Smooth muscle cell (in vitro differentiated cells): ENCODE results near the gene MC4R. TPM values are rescaled to one million over a fixed set of nuclear protein-coding genes. Genes with fewer than 3 reads are reported as not detected.
"Not testable (repeated sequence)": the region's sequence is repeated elsewhere in the genome, so short reads cannot be mapped to it uniquely, and the experiment has no call there.

Source experiments
- DNase-seq: peaks from one replicate; lab custom pipeline; 2025; ENCODE audit not compliant: unreplicated experiment; lab: John Stamatoyannopoulos, UW
- H2AFZ ChIP-seq: fragments of 200-600 bp; sonication (generic); 2 replicates; pipeline ENCODE4 v1.6.0; 2016; ENCODE audit warnings: antibody characterized with exemption, low read depth, mild to moderate bottlenecking
- H3F3A ChIP-seq: fragments of 200-600 bp; sonication (generic); 2 replicates; pipeline ENCODE4 v1.6.0; 2017; ENCODE audit warnings: antibody characterized with exemption, low read depth
- H3K27ac ChIP-seq: fragments of 200-600 bp; sonication (generic); 2 replicates; pipeline ENCODE4 v1.5.1; 2016; ENCODE audit warnings: low read depth, mild to moderate bottlenecking
- H3K27me3 ChIP-seq: fragments of 200-600 bp; sonication (generic); 2 replicates; pipeline ENCODE4 v1.6.1; 2016; ENCODE audit warnings: low read depth, mild to moderate bottlenecking
- H3K36me3 ChIP-seq: fragments of 200-600 bp; sonication (generic); 2 replicates; pipeline ENCODE4 v1.5.1; 2016; ENCODE audit warnings: low read depth
- H3K4me1 ChIP-seq: fragments of 200-600 bp; sonication (generic); 2 replicates; pipeline ENCODE4 v1.5.1; 2016; ENCODE audit warnings: low read depth
- H3K4me2 ChIP-seq: fragments of 200-600 bp; sonication (generic); 2 replicates; pipeline ENCODE4 v1.6.0; 2016; ENCODE audit warnings: mild to moderate bottlenecking
- H3K4me3 ChIP-seq: fragments of 200-600 bp; sonication (generic); 2 replicates; pipeline ENCODE4 v1.5.1; 2016; ENCODE audit warnings: mild to moderate bottlenecking
- H3K79me2 ChIP-seq: fragments of 200-600 bp; sonication (generic); 2 replicates; pipeline ENCODE4 v1.6.0; 2016; ENCODE audit warnings: low read depth, mild to moderate bottlenecking
- H3K9ac ChIP-seq: fragments of 200-600 bp; sonication (generic); 2 replicates; pipeline ENCODE4 v1.6.0; 2016; ENCODE audit warnings: low read depth
- H3K9me3 ChIP-seq: fragments of 200-600 bp; sonication (generic); replicated peaks from 2 replicates; pipeline ENCODE4 v1.5.1; 2016; ENCODE audit warnings: low read depth
- H4K20me1 ChIP-seq: fragments of 200-600 bp; sonication (generic); 2 replicates; pipeline ENCODE4 v1.6.0; 2016; ENCODE audit warnings: low read depth
- WGBS: methylation state at CpG from one replicate; pipeline ENCODE4 v1.1.7; 2016; ENCODE audit warnings: low lambda C conversion rate; 5-methylcytosine and 5-hydroxymethylcytosine counted together
- polyA plus RNA-seq: library from polyadenylated mRNA; unstranded; fragments of >200 nt; fragmentation: Nextera tagmentation; extraction: Ambion mirVana; gene quantifications from 2 replicates; pipeline ENCODE4 v1.2.1, GENCODE V29; 2016
- total RNA-seq: library from RNA; depleted of rRNA; stranded (reverse); fragments of >200 nt; gene quantifications from 2 replicates; pipeline ENCODE4 v1.2.3, GENCODE V29; 2014
- TF ChIP-seq, protein P1 (sequence below): fragments of 200-600 bp; sonication (generic); IDR thresholded peaks from 2 replicates; pipeline ENCODE4 v1.5.1; 2017; ENCODE audit warnings: borderline replicate concordance, mild to moderate bottlenecking, antibody characterized with exemption; ENCODE audit not compliant: insufficient read depth, poor library complexity, severe bottlenecking

The MC4R gene
- total RNA-seq (0.22 and 0.31 TPM in 2 replicates), polyA plus RNA-seq (0.24 TPM in 1 of 2 replicates, not detected in the other)

DNA sequence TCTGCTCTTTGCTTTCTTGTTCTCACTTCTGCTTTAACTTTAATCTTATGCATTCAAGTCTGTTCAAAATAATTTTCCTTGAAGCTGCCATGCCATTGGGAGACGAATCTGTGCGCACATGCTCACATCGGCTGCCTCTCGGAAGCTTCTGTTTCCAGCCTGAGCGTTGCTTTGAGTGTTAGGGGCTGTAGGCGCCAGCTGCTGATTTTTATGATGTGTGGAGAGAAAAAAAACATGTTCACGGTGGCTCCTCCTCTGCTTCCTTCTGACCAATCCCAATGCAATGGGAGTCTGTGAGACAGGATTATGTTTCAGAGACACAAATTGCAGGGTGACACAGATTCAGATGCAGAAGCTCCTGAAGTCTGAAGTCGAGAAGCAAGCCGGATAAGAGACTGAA lies at the start of gene MC4R:
Gene MC4R (minus strand): TSS at position 180 of the 400 bp plus-strand sequence. CDS start 426 bp downstream, outside the sequence.
- H3K9ac ChIP-seq = peak within 1 kb of the TSS; percentile 59

DNA sequence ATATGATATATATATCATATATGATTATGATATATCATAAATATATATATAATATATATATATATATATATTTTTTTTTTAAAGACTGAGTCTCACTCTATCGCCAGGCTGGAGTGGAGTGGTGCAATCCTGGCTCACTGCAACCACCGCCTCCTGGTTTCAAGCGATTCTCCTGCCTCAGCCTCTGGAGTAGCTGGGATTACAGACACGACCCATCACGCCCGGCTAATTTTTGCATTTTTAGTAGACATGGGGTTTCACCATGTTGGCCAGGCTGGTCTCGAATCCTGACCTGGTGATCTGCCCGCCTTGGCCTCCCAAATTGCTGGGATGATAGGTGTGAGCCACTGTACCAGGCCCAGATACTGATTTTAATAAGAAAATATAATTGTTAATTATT lies 49.7 kb upstream of the MC4R start:
- not testable (repeated sequence) for H3K4me3 ChIP-seq, H3K4me1 ChIP-seq, H2AFZ ChIP-seq, H3K4me2 ChIP-seq, H3K9ac ChIP-seq, H3K9me3 ChIP-seq, DNase-seq, H3F3A ChIP-seq, H4K20me1 ChIP-seq, H3K36me3 ChIP-seq, H3K27ac ChIP-seq, H3K79me2 ChIP-seq, H3K27me3 ChIP-seq
- 93% methylated on average over 8 of the region's 8 CpGs for WGBS

More for the DNA sequence above, at the start of gene MC4R:
- H3K79me2 ChIP-seq = no peaks in the 10 kb centered on the region
- H3K4me2 ChIP-seq = peak within 1 kb of the TSS; percentile 85
- WGBS = 9% methylated on average over 9 of the region's 9 CpGs
- H2AFZ ChIP-seq = peak within 1 kb of the TSS; percentile 91
- peak within 1 kb of the TSS; percentile 44 for H3K4me3 ChIP-seq
- H3K27ac ChIP-seq = peak within 1 kb of the TSS; percentile 72
- DNase-seq = peak; percentile 18
- no peaks in the 10 kb centered on the region for H3K9me3 ChIP-seq
- H3F3A ChIP-seq = peaks cover 7% of the 10 kb centered on the region
- no peaks in the 10 kb centered on the region for H3K36me3 ChIP-seq
- no peaks in the 10 kb centered on the region for H3K27me3 ChIP-seq
- TF ChIP-seq, protein P1, sequence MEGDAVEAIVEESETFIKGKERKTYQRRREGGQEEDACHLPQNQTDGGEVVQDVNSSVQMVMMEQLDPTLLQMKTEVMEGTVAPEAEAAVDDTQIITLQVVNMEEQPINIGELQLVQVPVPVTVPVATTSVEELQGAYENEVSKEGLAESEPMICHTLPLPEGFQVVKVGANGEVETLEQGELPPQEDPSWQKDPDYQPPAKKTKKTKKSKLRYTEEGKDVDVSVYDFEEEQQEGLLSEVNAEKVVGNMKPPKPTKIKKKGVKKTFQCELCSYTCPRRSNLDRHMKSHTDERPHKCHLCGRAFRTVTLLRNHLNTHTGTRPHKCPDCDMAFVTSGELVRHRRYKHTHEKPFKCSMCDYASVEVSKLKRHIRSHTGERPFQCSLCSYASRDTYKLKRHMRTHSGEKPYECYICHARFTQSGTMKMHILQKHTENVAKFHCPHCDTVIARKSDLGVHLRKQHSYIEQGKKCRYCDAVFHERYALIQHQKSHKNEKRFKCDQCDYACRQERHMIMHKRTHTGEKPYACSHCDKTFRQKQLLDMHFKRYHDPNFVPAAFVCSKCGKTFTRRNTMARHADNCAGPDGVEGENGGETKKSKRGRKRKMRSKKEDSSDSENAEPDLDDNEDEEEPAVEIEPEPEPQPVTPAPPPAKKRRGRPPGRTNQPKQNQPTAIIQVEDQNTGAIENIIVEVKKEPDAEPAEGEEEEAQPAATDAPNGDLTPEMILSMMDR = no peak
- H3K4me1 ChIP-seq = peaks cover 4% of the 10 kb centered on the region
- no peaks in the 10 kb centered on the region for H4K20me1 ChIP-seq

DNA sequence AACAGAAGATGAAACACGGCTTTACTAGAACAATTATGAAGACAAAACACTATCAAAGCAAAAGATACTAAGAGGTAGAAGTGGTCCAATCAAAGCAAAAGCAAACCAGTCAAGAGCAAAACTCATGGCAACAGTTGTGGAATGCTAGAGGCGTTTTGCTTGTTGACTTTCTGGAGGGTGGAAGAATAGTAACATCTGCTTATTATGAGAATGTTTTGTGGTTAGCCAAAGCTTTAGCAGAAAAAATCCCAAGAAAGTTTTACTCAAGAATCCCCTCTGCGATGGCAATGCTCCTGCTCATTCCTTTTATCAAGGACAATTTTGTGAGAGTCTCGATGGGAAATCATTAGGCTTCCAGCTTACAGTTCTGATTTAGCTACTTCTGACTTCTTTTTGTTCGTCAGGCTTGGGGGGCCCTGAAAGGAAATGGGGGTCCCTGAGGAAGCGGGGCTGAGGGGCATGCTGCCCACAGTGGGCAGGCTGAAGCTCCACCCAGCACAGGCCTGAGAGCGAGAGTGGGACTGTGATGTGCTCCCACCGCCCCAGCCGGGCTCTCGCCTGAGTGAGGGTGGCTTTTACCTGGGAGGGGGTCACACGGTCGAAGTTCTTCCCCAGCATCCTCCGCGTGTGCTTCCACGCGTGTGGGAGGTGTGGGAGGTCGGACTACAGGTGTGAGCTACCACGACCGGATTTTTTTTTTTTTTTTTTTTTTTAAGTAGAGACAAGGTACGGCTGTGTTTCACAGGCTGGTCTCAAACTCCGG lies 49.0 kb upstream of the MC4R start:
- TF ChIP-seq, protein P1 = no peak
- Histone ChIP-seq H4K20me1 (no peaks in the 10 kb centered on the region), H3K27ac (no peak overlapping the region), H3K4me2 (no peak overlapping the region), H3K4me3 (no peak overlapping the region), H3K79me2 (no peaks in the 10 kb centered on the region), H3K4me1 (no peaks in the 10 kb centered on the region), H3F3A (no peaks in the 10 kb centered on the region), H3K27me3 (no peaks in the 10 kb centered on the region), H3K9ac (no peak overlapping the region), H3K9me3 (no peaks in the 10 kb centered on the region), H3K36me3 (no peaks in the 10 kb centered on the region), H2AFZ (peak overlapping the region; percentile 66)
- 89% methylated on average over 21 of the region's 21 CpGs for WGBS
- no peak for DNase-seq

DNA sequence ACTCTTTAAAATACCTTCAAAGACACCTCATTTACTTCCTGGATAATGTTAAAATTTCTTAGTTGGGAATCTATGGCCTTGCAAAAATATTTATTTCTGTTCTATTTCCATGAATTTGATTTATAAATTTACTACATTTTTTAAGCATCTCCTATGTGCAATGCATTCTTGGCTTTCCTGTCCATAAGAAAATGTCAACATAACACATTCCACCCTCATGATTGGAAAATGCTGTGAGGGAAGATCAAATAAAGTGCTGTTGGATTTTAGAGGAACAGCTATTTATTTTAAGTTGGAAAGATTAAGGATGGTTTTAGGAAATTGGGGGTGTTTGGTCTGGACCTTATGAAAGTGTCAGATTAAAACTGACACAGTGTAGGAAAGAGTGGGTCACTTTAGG lies 45.4 kb upstream of the MC4R start:
- no peaks in the 10 kb centered on the region for H3K9me3 ChIP-seq
- H3K4me1 ChIP-seq = no peaks in the 10 kb centered on the region
- no peak overlapping the region for H3K4me2 ChIP-seq
- H3K27ac ChIP-seq = no peak overlapping the region
- H4K20me1 ChIP-seq = no peaks in the 10 kb centered on the region
- H2AFZ ChIP-seq = no peak overlapping the region
- H3K4me3 ChIP-seq = no peak overlapping the region
- no peaks in the 10 kb centered on the region for H3K27me3 ChIP-seq
- DNase-seq = no peak
- H3K9ac ChIP-seq = no peak overlapping the region
- no peaks in the 10 kb centered on the region for H3K36me3 ChIP-seq
- TF ChIP-seq, protein P1 = no peak
- no peaks in the 10 kb centered on the region for H3F3A ChIP-seq
- H3K79me2 ChIP-seq = no peaks in the 10 kb centered on the region
